ENCODE results near the gene TCP11L1.
"Not testable (repeated sequence)": the region's sequence is repeated elsewhere in the genome, so short reads cannot be mapped to it uniquely, and the experiment has no call there.

The TCP11L1 gene

GRCh38 chr11:33028537-33028914, 10.8 kb upstream of the TCP11L1 start:
- in situ Hi-C loops (cut with MboI; ENCODE audit: low sequenced_read_pairs): no loop called here

- in situ Hi-C loops (cut with MboI; ENCODE audit: low sequenced_read_pairs): not testable (repeated sequence)
Measured at GRCh38 chr11:33029218-33029617, 10.2 kb upstream of the TCP11L1 start.

GRCh38 chr11:33033493-33033892, 5.9 kb upstream of the TCP11L1 start:
- in situ Hi-C loops (cut with MboI; ENCODE audit: low sequenced_read_pairs): no loop called here

GRCh38 chr11:33035011-33035410, 4.4 kb upstream of the TCP11L1 start:
- in situ Hi-C loops (cut with MboI; ENCODE audit: low sequenced_read_pairs): no loop called here

GRCh38 chr11:33040033-33040861, 875 bp downstream of the TCP11L1 start:
- in situ Hi-C loops (cut with MboI; ENCODE audit: low sequenced_read_pairs): no loop called here

- in situ Hi-C loops (cut with MboI; ENCODE audit: low sequenced_read_pairs): no loop called here
Measured at GRCh38 chr11:33040862-33041453, 1.6 kb downstream of the TCP11L1 start.

- in situ Hi-C loops (cut with MboI; ENCODE audit: low sequenced_read_pairs): no loop called here
Measured at GRCh38 chr11:33043221-33043830, 4.0 kb downstream of the TCP11L1 start.

- in situ Hi-C loops (cut with MboI; ENCODE audit: low sequenced_read_pairs): no loop called here
Measured at GRCh38 chr11:33044285-33044756, 4.9 kb downstream of the TCP11L1 start.

GRCh38 chr11:33045551-33046255, 6.3 kb downstream of the TCP11L1 start:
- in situ Hi-C loops (cut with MboI; ENCODE audit: low sequenced_read_pairs): no loop called here

GRCh38 chr11:33048701-33049100, 9.3 kb downstream of the TCP11L1 start:
- in situ Hi-C loops (cut with MboI; ENCODE audit: low sequenced_read_pairs): not testable (repeated sequence)

GRCh38 chr11:33049565-33050408, 10.4 kb downstream of the TCP11L1 start:
- in situ Hi-C loops (cut with MboI; ENCODE audit: low sequenced_read_pairs): not testable (repeated sequence)

- in situ Hi-C loops (cut with MboI; ENCODE audit: low sequenced_read_pairs): no loop called here
Measured at GRCh38 chr11:33052231-33052630, 12.9 kb downstream of the TCP11L1 start.

- in situ Hi-C loops (cut with MboI; ENCODE audit: low sequenced_read_pairs): no loop called here
Measured at GRCh38 chr11:33055375-33055774, 16.0 kb downstream of the TCP11L1 start.

GRCh38 chr11:33057284-33057683, 17.9 kb downstream of the TCP11L1 start:
- in situ Hi-C loops (cut with MboI; ENCODE audit: low sequenced_read_pairs): no loop called here

GRCh38 chr11:33059331-33060007, 20.1 kb downstream of the TCP11L1 start:
- in situ Hi-C loops (cut with MboI; ENCODE audit: low sequenced_read_pairs): loop anchor here (10.0 kb wide), 1 partner anchor 95 kb away; no protein-coding TSS in a partner anchor

GRCh38 chr11:33060271-33060670, 20.9 kb downstream of the TCP11L1 start:
- in situ Hi-C loops (cut with MboI; ENCODE audit: low sequenced_read_pairs): loop anchor here (10.0 kb wide), 1 partner anchor 95 kb away; no protein-coding TSS in a partner anchor

- in situ Hi-C loops (cut with MboI; ENCODE audit: low sequenced_read_pairs): loop anchor here (10.0 kb wide), 1 partner anchor 97 kb away; no protein-coding TSS in a partner anchor
Measured at GRCh38 chr11:33062137-33062536, 22.8 kb downstream of the TCP11L1 start.

GRCh38 chr11:33063326-33063881, 24.0 kb downstream of the TCP11L1 start:
- in situ Hi-C loops (cut with MboI; ENCODE audit: low sequenced_read_pairs): loop anchor here (10.0 kb wide), 1 partner anchor 99 kb away; no protein-coding TSS in a partner anchor

Data from HL-60/S4 treated with phorbol 12-myristate 13-acetate at 8.2 ng/mL for 4 days and 3 days (cell line).